MM.1S (cell line): ENCODE results near the gene OGG1.

ENCODE experiments used
- CTCF ChIP-seq: fragments of 300-600 bp; sonication (generic); IDR thresholded peaks from 2 replicates; pipeline ENCODE4 v1.5.1; 2016; ENCODE audit warnings: antibody characterized with exemption, low read length, mixed read lengths
- EZH2 ChIP-seq: fragments of 300-600 bp; sonication (generic); optimal IDR thresholded peaks from 2 replicates; pipeline ENCODE3; 2017; ENCODE audit warnings: low read depth, mild to moderate bottlenecking, antibody characterized with exemption, low read length, mixed read lengths
- EZH2phosphoT487 ChIP-seq: fragments of 300-600 bp; sonication (generic); IDR thresholded peaks from 2 replicates; pipeline ENCODE4 v1.6.1; 2018; ENCODE audit warnings: antibody characterized with exemption, low read length

GRCh38 chr3:9803494-9803893 is 53.7 kb downstream of the OGG1 start:
- TF ChIP-seq CTCF (no peak), EZH2 (no peak), EZH2phosphoT487 (no peak)
